ENCODE results near the gene AGAP1. TPM values are rescaled to one million over a fixed set of nuclear protein-coding genes. Genes with fewer than 3 reads are reported as not detected.

Gene AGAP1
- total and polyA plus RNA-seq, 2 donors from 2014 or later = 8.1 to 44.5 TPM

DNA sequence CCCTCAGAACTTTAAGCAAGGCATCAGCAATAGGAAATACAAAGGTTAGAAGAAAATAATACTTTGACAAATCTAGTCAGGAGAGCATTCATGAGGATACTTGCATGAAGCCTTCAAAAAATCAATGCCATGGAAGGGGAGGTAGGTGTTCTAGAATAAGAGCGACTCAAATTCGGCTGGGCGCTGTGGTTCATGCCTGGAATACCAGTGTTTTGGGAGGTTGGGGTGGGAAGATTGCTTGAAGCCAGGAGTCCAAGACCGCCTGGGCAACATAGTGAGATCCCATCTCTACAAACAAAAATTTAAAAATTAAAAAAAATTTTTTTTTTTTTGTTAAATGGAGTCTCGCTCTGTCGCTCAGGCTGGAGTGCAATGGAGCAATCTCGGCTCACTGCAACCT lies 652.6 kb downstream of the AGAP1 start:
- no peaks in the 10 kb centered on the region for H3K9me3 ChIP-seq (ENCODE audit: control insufficient read depth in 2 of 3, insufficient read depth in 1 of 3, low read length in 3 of 3)
- DNase-seq = no peak
- FAIRE-seq = no peak

DNA sequence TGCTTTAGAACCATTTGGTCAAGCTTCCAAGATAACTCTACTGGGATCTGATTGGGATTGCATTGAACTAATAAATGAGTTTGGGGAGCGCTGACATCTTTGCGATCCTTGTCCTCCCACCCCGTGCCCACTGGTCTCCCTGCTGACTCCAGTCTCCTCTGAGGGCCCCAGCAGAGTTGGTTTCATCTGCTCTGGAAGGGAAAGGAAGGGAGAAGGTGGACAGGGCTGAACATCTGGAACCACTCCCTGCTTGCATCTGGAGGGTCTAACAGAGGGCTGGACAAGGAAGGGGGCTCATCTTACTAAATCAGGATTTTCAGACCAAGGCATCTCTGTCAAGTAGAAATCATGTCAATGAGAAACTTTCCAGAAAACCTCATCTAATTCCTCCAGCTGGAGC lies 661.6 kb downstream of the AGAP1 start:
- intact Hi-C loops (cut with DNase I) = no loop called here
- no peaks in the 10 kb centered on the region for H3K36me3 ChIP-seq (ENCODE audit: control insufficient read depth in 2 of 3, insufficient read depth in 3 of 3, low read length in 3 of 3)
- H3K4me3 ChIP-seq (ENCODE audit: low read length in 3 of 3) = no peak overlapping the region
- FAIRE-seq (no peak), DNase-seq (no peak)
- TF ChIP-seq, protein P1, sequence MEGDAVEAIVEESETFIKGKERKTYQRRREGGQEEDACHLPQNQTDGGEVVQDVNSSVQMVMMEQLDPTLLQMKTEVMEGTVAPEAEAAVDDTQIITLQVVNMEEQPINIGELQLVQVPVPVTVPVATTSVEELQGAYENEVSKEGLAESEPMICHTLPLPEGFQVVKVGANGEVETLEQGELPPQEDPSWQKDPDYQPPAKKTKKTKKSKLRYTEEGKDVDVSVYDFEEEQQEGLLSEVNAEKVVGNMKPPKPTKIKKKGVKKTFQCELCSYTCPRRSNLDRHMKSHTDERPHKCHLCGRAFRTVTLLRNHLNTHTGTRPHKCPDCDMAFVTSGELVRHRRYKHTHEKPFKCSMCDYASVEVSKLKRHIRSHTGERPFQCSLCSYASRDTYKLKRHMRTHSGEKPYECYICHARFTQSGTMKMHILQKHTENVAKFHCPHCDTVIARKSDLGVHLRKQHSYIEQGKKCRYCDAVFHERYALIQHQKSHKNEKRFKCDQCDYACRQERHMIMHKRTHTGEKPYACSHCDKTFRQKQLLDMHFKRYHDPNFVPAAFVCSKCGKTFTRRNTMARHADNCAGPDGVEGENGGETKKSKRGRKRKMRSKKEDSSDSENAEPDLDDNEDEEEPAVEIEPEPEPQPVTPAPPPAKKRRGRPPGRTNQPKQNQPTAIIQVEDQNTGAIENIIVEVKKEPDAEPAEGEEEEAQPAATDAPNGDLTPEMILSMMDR (IDR thresholded peaks at IDR 0.05; ENCODE audit: borderline replicate concordance, extremely low read depth, insufficient read depth) = no peak
- peaks cover 0 to 3% (median 0%) of the 10 kb centered on the region in 3 donors for H3K9me3 ChIP-seq (ENCODE audit: control insufficient read depth in 2 of 3, insufficient read depth in 1 of 3, low read length in 3 of 3)
- no peaks in the 10 kb centered on the region for H3K4me1 ChIP-seq (ENCODE audit: control insufficient read depth in 2 of 3, insufficient read depth in 2 of 3, low read depth in 1 of 3, low read length in 3 of 3)
- no peak overlapping the region for H3K9ac ChIP-seq (ENCODE audit: low read length in 3 of 3)
- peaks cover 9% of the 10 kb centered on the region for H3K27me3 ChIP-seq (ENCODE audit: control insufficient read depth, insufficient read depth, low read length)
- no peak overlapping the region for H3K27ac ChIP-seq (ENCODE audit: low read depth in 2 of 2, low read length in 2 of 2)

More for the DNA sequence above, 652.6 kb downstream of the AGAP1 start:
- Histone ChIP-seq H3K27me3 (ENCODE audit: control insufficient read depth, insufficient read depth, low read length) (no peaks in the 10 kb centered on the region), H3K36me3 (ENCODE audit: control insufficient read depth in 2 of 3, insufficient read depth in 3 of 3, low read length in 3 of 3) (no peaks in the 10 kb centered on the region), H3K4me1 (ENCODE audit: control insufficient read depth in 2 of 3, insufficient read depth in 2 of 3, low read depth in 1 of 3, low read length in 3 of 3) (no peaks in the 10 kb centered on the region), H3K27ac (ENCODE audit: low read depth in 2 of 2, low read length in 2 of 2) (no peak overlapping the region), H3K9ac (ENCODE audit: low read length in 3 of 3) (no peak overlapping the region), H3K4me3 (ENCODE audit: low read length in 3 of 3) (no peak overlapping the region)
- TF ChIP-seq, protein P1 (IDR thresholded peaks at IDR 0.05; ENCODE audit: borderline replicate concordance, extremely low read depth, insufficient read depth) = no peak
- intact Hi-C loops (cut with DNase I) = no loop called here

DNA sequence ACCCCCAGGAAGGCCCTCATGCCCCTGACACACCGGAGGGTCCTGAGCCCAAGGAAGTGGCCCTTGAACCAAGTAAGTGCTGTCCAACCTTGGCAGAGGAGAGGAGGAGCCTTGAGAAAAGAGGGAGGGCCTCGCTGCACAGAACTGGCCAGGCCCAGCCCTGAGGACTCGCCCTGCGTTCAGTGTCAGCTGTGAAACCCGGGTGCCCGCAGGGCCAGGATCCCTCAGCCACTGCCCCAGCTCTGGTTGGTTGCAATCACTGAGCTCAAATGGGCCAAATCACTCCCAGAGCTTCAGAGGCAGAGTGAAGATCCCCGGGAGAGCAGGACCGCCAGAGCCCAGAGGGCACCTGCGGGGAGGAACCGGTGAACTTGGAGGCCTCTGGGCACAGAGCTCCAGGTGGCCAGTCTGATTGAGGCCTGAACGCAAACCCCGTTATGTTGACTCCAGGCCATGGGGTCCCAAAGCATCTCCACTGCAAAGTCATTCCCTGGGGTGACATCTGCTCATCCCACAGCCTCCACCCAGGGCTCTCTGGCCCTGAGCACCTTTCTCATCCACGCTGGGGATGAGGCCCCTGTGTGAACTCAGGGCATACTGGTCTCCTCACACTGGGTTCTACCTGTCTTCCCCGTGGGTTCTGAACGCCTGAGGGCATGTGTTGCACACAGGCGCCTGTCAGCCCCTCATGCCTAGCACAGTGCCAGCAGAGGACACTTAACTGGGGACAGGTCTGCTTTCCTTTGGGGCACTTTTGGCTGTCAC lies 662.4 kb downstream of the AGAP1 start:
- H3K9ac ChIP-seq (ENCODE audit: low read length in 3 of 3) = no peak overlapping the region
- intact Hi-C loops (cut with DNase I) = no loop called here
- H3K27me3 ChIP-seq (ENCODE audit: control insufficient read depth, insufficient read depth, low read length) = peaks cover 11% of the 10 kb centered on the region
- peaks cover 0 to 3% (median 0%) of the 10 kb centered on the region in 3 donors for H3K9me3 ChIP-seq (ENCODE audit: control insufficient read depth in 2 of 3, insufficient read depth in 1 of 3, low read length in 3 of 3)
- no peaks in the 10 kb centered on the region for H3K4me1 ChIP-seq (ENCODE audit: control insufficient read depth in 2 of 3, insufficient read depth in 2 of 3, low read depth in 1 of 3, low read length in 3 of 3)
- DNase-seq (no peak), FAIRE-seq (no peak)
- no peaks in the 10 kb centered on the region for H3K36me3 ChIP-seq (ENCODE audit: control insufficient read depth in 2 of 3, insufficient read depth in 3 of 3, low read length in 3 of 3)
- H3K4me3 ChIP-seq (ENCODE audit: low read length in 3 of 3) = no peak overlapping the region
- TF ChIP-seq, protein P1 (IDR thresholded peaks at IDR 0.05; ENCODE audit: borderline replicate concordance, extremely low read depth, insufficient read depth) = no peak
- H3K27ac ChIP-seq (ENCODE audit: low read depth in 2 of 2, low read length in 2 of 2) = no peak overlapping the region

Measured in kidney (tissue), 14 donors.